Measurements from ENCODE around the gene GJA10.

DNA sequence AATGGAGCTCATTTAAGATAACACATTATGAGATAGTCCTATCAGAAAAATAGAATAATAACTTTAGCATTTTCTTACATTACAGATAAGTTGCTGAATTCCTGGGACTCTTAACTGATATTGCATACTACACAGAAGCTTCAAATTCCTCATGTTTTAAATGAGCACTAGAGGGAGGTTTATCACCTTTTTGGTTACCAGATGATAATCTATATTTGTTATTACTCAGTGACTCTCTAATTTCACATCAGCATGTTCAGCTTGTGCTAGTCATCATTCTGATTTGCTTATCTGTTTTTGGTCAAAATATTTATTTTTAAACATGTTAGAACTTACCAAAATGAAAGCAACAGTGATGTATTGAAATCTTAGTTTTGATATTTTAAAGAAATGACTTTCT is 20.5 kb upstream of the GJA10 start:
- no peak for TF ChIP-seq CTCF (IDR thresholded peaks at IDR 0.05)
- TF ChIP-seq TCF7L2 (IDR thresholded peaks at IDR 0.05; ENCODE audit: low read depth, low read length), result no peak
- TF ChIP-seq, protein P1, sequence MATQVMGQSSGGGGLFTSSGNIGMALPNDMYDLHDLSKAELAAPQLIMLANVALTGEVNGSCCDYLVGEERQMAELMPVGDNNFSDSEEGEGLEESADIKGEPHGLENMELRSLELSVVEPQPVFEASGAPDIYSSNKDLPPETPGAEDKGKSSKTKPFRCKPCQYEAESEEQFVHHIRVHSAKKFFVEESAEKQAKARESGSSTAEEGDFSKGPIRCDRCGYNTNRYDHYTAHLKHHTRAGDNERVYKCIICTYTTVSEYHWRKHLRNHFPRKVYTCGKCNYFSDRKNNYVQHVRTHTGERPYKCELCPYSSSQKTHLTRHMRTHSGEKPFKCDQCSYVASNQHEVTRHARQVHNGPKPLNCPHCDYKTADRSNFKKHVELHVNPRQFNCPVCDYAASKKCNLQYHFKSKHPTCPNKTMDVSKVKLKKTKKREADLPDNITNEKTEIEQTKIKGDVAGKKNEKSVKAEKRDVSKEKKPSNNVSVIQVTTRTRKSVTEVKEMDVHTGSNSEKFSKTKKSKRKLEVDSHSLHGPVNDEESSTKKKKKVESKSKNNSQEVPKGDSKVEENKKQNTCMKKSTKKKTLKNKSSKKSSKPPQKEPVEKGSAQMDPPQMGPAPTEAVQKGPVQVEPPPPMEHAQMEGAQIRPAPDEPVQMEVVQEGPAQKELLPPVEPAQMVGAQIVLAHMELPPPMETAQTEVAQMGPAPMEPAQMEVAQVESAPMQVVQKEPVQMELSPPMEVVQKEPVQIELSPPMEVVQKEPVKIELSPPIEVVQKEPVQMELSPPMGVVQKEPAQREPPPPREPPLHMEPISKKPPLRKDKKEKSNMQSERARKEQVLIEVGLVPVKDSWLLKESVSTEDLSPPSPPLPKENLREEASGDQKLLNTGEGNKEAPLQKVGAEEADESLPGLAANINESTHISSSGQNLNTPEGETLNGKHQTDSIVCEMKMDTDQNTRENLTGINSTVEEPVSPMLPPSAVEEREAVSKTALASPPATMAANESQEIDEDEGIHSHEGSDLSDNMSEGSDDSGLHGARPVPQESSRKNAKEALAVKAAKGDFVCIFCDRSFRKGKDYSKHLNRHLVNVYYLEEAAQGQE (IDR thresholded peaks at IDR 0.05; ENCODE audit: insufficient read depth in 1 of 2, low read depth in 2 of 2, low read length in 1 of 2), result no peak

All from Panc1 (cell line).